Dendritic cell treated with granulocyte-macrophage colony-stimulating factor and Interleukin-4, amounts not matched to agents 40 ng/mL and 50 ng/mL, for 4 days (primary cell): ENCODE results near the gene TTC1.
A peak's percentile ranks its signal among the peaks of the same experiment; 100 is the strongest.

ENCODE experiments used
- H3K27ac Mint-ChIP-seq: one replicate; pipeline ENCODE4 v1.8.0; 2022; ENCODE audit warnings: mild to moderate bottlenecking, mixed read lengths
- H3K27me3 Mint-ChIP-seq: one replicate; pipeline ENCODE4 v1.8.0; 2022; ENCODE audit warnings: mild to moderate bottlenecking, mixed read lengths
- H3K36me3 Mint-ChIP-seq: one replicate; pipeline ENCODE4 v1.8.0; 2022; ENCODE audit warnings: low read depth, mixed read lengths
- H3K4me1 Mint-ChIP-seq: one replicate; pipeline ENCODE4 v1.8.0; 2022; ENCODE audit warnings: low read depth, mixed read lengths
- H3K4me3 Mint-ChIP-seq: one replicate; pipeline ENCODE4 v1.8.0; 2022; ENCODE audit warnings: mild to moderate bottlenecking, moderate library complexity, mixed read lengths
- H3K9me3 Mint-ChIP-seq: one replicate; pipeline ENCODE4 v1.8.0; 2022; ENCODE audit warnings: mixed read lengths
- intact Hi-C: fragments of 100-400 bp; cut with micrococcal nuclease; formaldehyde crosslinking; loops from one replicate; pipeline ENCODE4 v1.15.0; 2022

The TTC1 gene

DNA sequence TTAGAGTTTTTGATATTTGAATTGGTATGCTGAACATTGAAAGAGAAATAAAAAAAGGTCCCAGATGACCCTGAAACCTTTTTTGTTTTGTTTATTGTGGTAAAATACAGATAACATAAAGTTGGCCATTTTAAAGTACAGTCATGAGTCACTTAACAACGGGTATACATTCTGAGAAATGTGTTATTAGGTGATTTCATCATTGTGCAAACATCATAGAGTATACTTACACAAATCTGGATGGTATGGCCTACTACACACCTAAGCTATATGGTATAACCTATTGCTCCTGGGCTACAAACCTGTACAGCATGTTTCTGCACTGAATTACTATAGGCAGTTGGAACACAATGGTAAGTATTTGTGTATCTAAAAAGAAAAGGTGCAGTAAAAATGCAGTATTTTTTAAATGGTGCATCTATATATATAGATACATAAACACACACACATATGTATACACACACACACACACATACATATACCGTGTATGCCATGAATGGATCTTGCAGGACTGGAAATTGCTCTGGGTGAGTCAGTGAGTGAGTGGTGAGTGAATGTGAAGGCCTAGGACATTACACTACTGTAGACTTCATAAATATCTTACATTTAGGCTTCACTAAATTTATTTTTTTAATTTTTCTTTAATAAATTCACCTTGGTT is 31.0 kb downstream of the TTC1 start:
- Mint-ChIP-seq H3K9me3 (no peaks in the 10 kb centered on the region), H3K36me3 (peaks cover 76% of the 10 kb centered on the region), H3K27ac (no peak overlapping the region), H3K4me1 (peaks cover 9% of the 10 kb centered on the region), H3K4me3 (no peak overlapping the region), H3K27me3 (no peaks in the 10 kb centered on the region)
- intact Hi-C loops = no loop called here

- Mint-ChIP-seq H3K4me1 (peaks cover 14% of the 10 kb centered on the region), H3K27me3 (no peaks in the 10 kb centered on the region), H3K9me3 (no peaks in the 10 kb centered on the region), H3K4me3 (no peak overlapping the region), H3K27ac (no peak overlapping the region), H3K36me3 (peaks cover 75% of the 10 kb centered on the region)
- intact Hi-C loops = no loop called here
Observed at GRCh38 chr5:160040471-160040835, 31.5 kb downstream of the TTC1 start.

GRCh38 chr5:160042671-160043070 is 33.7 kb downstream of the TTC1 start:
- Mint-ChIP-seq H3K4me3 (no peak overlapping the region), H3K4me1 (peaks cover 21% of the 10 kb centered on the region), H3K27me3 (no peaks in the 10 kb centered on the region), H3K27ac (no peak overlapping the region), H3K36me3 (peaks cover 75% of the 10 kb centered on the region), H3K9me3 (no peaks in the 10 kb centered on the region)
- intact Hi-C loops = no loop called here

DNA sequence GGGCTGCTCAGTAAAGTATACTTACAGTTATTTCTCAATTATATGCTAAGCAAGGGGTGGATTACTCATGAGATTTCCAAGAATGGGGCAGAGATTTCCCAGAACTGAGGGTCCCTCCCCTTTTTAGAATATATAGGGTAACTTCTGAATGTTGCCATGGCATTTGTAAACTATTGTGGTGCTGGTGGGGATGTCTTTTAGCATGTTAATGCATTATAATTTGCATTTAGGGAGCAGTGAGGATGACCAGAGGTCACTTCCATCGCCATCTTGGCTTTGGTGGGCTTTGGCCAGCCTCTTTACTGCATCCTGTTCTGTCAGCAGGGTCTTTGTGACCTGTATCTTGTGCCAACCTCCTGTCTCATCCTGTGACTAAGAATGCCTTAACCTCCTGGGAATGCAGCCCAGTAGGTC is 35.5 kb downstream of the TTC1 start:
- Mint-ChIP-seq H3K9me3 (no peaks in the 10 kb centered on the region), H3K4me3 (no peak overlapping the region), H3K36me3 (peaks cover 78% of the 10 kb centered on the region), H3K27ac (no peak overlapping the region), H3K27me3 (no peaks in the 10 kb centered on the region), H3K4me1 (peaks cover 21% of the 10 kb centered on the region)
- intact Hi-C loops = no loop called here

DNA sequence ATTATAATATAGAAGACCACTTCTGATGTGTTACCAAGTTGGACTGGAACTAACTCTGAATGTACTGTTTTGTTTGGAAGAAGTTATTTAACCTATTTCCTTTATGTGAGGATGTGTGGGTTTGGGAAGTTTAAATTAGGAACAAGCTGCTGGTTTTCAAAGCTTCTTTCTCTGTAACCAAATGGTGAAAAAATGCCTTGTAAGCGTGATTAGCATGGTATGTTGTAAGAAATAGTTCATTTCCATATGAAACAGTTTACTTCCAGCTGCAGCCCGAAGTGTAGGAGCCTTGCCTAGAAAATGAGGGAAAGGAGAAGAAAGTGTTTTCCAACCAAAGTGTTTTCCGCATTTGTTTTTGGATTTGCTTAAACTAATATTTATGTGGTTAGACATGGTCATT is 36.0 kb downstream of the TTC1 start:
- Mint-ChIP-seq H3K36me3 (peaks cover 80% of the 10 kb centered on the region), H3K4me1 (peaks cover 21% of the 10 kb centered on the region), H3K4me3 (no peak overlapping the region), H3K27me3 (no peaks in the 10 kb centered on the region), H3K9me3 (no peaks in the 10 kb centered on the region), H3K27ac (peak overlapping the region; percentile 70)
- intact Hi-C loops = no loop called here

DNA sequence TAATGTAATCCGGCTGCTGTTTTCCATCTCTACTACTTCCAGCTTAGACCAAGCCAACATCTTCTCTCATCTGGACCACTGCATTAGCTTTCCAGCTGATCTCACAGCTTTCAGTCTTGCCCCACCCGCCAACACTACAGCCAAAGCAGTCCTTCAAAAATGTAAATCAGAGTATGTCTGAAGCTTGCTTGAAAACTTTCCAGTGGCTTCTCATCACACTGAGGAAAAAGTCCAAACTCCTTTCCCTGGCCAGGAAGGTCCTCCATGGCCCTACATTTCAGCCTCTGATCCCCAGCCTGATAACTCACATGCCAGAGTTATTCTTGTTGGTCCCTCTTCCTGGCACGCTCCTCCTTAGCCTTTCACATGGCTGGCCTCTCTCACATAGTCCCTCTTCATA is 38.5 kb downstream of the TTC1 start:
- Mint-ChIP-seq H3K4me3 (no peak overlapping the region), H3K9me3 (no peaks in the 10 kb centered on the region), H3K4me1 (peaks cover 21% of the 10 kb centered on the region), H3K27me3 (no peaks in the 10 kb centered on the region), H3K36me3 (peaks cover 85% of the 10 kb centered on the region), H3K27ac (no peak overlapping the region)
- intact Hi-C loops = no loop called here

DNA sequence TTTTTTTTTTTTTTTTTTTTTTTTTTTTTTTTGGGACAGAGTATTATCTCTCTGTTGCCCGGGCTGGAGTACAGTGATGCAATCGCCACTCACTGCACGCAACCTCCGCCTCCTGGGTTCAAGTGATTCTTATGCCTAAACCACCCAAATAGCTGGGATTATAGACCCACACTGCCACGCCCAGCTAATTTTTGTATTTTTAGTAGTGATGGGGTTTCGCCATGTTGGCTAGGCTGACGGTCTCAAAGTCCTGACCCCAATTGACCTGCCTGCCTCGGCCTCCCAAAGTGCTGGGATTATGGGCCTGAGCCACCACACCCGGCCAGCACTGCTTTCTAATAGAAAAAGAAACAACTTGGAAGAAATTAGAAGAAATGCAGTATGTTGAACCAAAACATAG is 39.2 kb downstream of the TTC1 start:
- peaks cover 21% of the 10 kb centered on the region for H3K4me1 Mint-ChIP-seq
- intact Hi-C loops = no loop called here
- no peaks in the 10 kb centered on the region for H3K9me3 Mint-ChIP-seq
- peaks cover 85% of the 10 kb centered on the region for H3K36me3 Mint-ChIP-seq
- H3K27ac Mint-ChIP-seq = no peak overlapping the region
- H3K27me3 Mint-ChIP-seq = no peaks in the 10 kb centered on the region
- H3K4me3 Mint-ChIP-seq = no peak overlapping the region

DNA sequence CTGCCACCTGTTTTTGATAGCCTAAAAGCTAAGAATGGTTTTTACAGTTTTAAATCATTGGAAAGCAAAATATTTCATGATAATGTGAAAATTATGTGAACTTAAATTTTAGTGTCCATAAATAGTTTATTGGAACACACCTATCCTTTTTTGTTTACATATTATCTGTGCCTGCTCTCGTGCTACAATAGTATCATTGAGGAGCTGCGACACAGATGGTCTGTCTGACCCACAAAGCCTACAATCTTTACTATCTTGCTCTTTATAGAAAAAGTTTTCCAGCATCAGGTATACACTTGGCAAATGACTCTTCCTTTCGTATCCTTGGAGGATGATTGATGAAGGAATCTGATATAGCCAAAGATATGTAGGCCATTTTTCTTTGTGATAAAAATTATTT is 40.2 kb downstream of the TTC1 start:
- Mint-ChIP-seq H3K36me3 (peaks cover 91% of the 10 kb centered on the region), H3K9me3 (no peaks in the 10 kb centered on the region), H3K27ac (no peak overlapping the region), H3K27me3 (no peaks in the 10 kb centered on the region), H3K4me3 (no peak overlapping the region), H3K4me1 (peaks cover 20% of the 10 kb centered on the region)
- intact Hi-C loops = no loop called here

GRCh38 chr5:160054047-160054446 is 45.1 kb downstream of the TTC1 start:
- intact Hi-C loops = no loop called here
- Mint-ChIP-seq H3K9me3 (no peaks in the 10 kb centered on the region), H3K36me3 (peaks cover 100% of the 10 kb centered on the region), H3K4me3 (no peak overlapping the region), H3K4me1 (no peaks in the 10 kb centered on the region), H3K27me3 (no peaks in the 10 kb centered on the region), H3K27ac (no peak overlapping the region)

DNA sequence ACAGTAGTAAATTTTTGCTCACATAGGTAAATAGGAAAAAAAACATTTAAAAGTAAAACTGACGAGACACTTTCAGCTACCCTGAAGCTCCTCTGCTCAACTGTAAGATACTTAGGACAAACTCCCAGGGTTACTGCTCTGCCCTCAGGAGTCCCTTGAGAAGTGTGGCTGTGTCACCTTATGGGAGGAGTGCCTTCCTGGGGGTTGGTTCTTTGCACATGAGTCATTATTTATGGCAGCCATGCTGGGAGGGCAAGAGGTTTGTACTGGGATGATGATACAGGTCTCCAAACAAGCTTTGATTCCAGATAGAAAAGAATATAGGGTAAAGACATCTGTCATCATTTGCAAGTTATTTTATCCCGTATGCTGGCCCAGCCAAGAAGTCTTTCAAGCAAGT is 45.9 kb downstream of the TTC1 start:
- Mint-ChIP-seq H3K4me1 (no peaks in the 10 kb centered on the region), H3K9me3 (no peaks in the 10 kb centered on the region), H3K27ac (no peak overlapping the region), H3K36me3 (peaks cover 100% of the 10 kb centered on the region), H3K27me3 (no peaks in the 10 kb centered on the region), H3K4me3 (no peak overlapping the region)
- intact Hi-C loops = no loop called here

DNA sequence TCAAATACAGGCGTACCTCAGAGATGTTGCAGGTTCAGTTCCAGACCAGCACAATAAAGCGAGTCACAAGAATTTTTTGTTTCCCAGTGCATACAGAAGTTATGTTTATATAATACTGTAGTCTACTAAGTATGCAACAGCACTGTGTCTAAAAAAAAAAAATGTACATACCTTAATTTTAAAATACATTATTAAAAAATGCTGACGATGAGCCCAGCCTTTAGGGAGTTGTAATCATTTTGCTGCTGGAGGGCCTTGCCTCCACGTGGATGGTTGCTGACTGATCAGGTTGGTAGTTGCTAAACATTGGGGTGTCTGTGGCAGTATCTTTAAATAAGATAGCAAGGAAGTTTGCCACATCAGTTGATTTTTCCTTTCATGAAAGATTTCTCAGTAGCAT is 48.3 kb downstream of the TTC1 start:
- Mint-ChIP-seq H3K4me3 (no peak overlapping the region), H3K4me1 (no peaks in the 10 kb centered on the region), H3K9me3 (no peaks in the 10 kb centered on the region), H3K27ac (no peak overlapping the region), H3K36me3 (peaks cover 99% of the 10 kb centered on the region), H3K27me3 (no peaks in the 10 kb centered on the region)
- intact Hi-C loops = no loop called here

DNA sequence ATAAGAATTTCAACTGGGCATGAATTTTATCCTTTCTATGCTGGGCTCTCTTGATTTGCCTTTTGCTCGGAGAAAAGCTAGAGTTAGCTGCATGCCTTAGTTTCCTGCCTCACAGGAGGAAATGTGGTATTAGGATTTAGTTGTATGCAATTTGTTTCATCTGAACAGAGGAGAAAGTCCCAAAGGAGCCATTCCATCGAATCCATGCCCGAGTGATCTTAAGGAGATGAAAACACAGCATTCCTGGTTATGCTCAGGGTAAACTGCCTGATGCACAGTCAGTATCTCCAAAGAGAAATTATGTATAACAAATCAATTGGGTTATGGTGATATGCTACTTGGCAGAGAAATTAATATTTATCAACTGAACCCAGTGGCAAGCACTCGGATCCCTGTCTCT is 51.1 kb downstream of the TTC1 start:
- no peaks in the 10 kb centered on the region for H3K4me1 Mint-ChIP-seq
- H3K9me3 Mint-ChIP-seq = no peaks in the 10 kb centered on the region
- H3K36me3 Mint-ChIP-seq = peaks cover 97% of the 10 kb centered on the region
- no peak overlapping the region for H3K27ac Mint-ChIP-seq
- H3K4me3 Mint-ChIP-seq = no peak overlapping the region
- intact Hi-C loops = no loop called here
- no peaks in the 10 kb centered on the region for H3K27me3 Mint-ChIP-seq

DNA sequence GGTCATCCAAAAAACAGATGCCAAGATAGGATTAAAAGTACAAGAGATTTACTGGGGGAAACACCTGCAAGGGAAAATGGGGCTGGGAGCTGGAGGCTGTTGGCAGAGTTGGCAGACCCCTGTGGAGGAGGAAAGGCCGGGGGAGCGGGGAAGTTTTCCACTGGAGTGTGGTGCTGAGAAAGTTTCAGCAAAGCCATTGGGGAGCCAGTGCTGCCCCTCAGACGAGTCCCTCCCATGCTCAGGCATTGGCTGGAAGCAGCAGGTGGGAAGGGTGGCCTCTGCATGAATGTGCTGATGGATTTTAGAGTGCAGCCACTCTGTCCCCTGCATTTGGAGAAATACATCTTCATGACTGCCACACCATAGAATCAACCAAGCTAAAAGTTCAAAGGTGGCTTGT is 52.8 kb downstream of the TTC1 start:
- intact Hi-C loops = no loop called here
- Mint-ChIP-seq H3K9me3 (no peaks in the 10 kb centered on the region), H3K27me3 (no peaks in the 10 kb centered on the region), H3K4me3 (no peak overlapping the region), H3K27ac (no peak overlapping the region), H3K36me3 (peaks cover 94% of the 10 kb centered on the region), H3K4me1 (no peaks in the 10 kb centered on the region)

DNA sequence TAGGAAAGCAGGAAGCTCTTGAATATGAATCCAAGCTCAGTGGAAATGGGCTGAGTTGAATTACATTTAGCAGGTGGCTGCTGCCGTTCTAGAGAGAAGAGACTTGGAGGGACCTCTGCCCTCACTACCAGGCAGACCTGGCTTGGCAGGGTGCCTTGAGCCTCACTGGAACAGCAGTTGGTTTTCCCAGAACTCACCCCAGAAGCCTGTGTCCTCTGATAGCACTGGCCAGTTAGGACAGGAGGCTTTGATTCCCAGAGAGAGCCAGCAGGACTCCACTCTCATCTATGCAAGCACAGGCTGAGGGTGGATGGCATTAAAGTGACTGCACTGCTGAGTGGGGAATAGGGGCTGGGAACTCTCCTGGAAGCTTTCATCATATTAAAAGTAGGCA is 55.5 kb downstream of the TTC1 start:
- Mint-ChIP-seq H3K9me3 (no peaks in the 10 kb centered on the region), H3K27ac (no peak overlapping the region), H3K4me1 (no peaks in the 10 kb centered on the region), H3K36me3 (peaks cover 74% of the 10 kb centered on the region), H3K27me3 (no peaks in the 10 kb centered on the region), H3K4me3 (no peak overlapping the region)
- intact Hi-C loops = no loop called here

GRCh38 chr5:160064995-160065614 is 56.2 kb downstream of the TTC1 start:
- H3K36me3 Mint-ChIP-seq = peaks cover 68% of the 10 kb centered on the region
- no peaks in the 10 kb centered on the region for H3K4me1 Mint-ChIP-seq
- H3K4me3 Mint-ChIP-seq = no peak overlapping the region
- intact Hi-C loops = no loop called here
- no peaks in the 10 kb centered on the region for H3K27me3 Mint-ChIP-seq
- H3K27ac Mint-ChIP-seq = no peak overlapping the region
- no peaks in the 10 kb centered on the region for H3K9me3 Mint-ChIP-seq
